ENCODE results near the gene ASXL1.

- TF ChIP-seq EP300 (IDR thresholded peaks at IDR 0.05): no peak
- no peak for TF ChIP-seq POLR2A (IDR thresholded peaks at IDR 0.05)
Observed at GRCh38 chr20:32452776-32453466, 94.8 kb downstream of the ASXL1 start.

Measured in ovary (tissue), 1 donor.